NT2/D1 (cell line): ENCODE results near the gene ATXN10.

Experiments
- SUZ12 ChIP-seq: IDR thresholded peaks from 2 replicates; pipeline ENCODE4 v1.6.1; 2011; ENCODE audit not compliant: insufficient read length, insufficient read depth; ENCODE audit errors: extremely low read depth
- ZNF274 ChIP-seq: IDR thresholded peaks from 2 replicates; pipeline ENCODE4 v1.6.1; 2011; ENCODE audit warnings: mild to moderate bottlenecking, low read depth, low read length

- TF ChIP-seq ZNF274 (no peak), SUZ12 (no peak)
These were observed 72.1 kb downstream of the ATXN10 start for GRCh38 chr22:45743687-45744086.
